ENCODE measurements around the gene OSBPL6.

GRCh38 chr2:178257127-178257526 lies 62.8 kb downstream of the OSBPL6 start:
- no peak for TF ChIP-seq CTCF (IDR thresholded peaks at IDR 0.05)
- TF ChIP-seq POLR2A (IDR thresholded peaks at IDR 0.05) = no peak

Measured in lower leg skin (tissue), 3 donors.